Stimulated activated CD8-positive, alpha-beta memory T cell treated with anti-CD3 and anti-CD28 coated beads, Interleukin-15, amount 100 ng/mL, for 4 hours (primary cell): ENCODE results near the gene PRKAG3.

ENCODE experiments used
- DNase-seq, 2 donors: peaks; one replicate each; pipeline ENCODE4 v3.0.0-alpha.2; 2020; ENCODE audit warnings: low read depth in 2 of 2

Gene PRKAG3

DNA sequence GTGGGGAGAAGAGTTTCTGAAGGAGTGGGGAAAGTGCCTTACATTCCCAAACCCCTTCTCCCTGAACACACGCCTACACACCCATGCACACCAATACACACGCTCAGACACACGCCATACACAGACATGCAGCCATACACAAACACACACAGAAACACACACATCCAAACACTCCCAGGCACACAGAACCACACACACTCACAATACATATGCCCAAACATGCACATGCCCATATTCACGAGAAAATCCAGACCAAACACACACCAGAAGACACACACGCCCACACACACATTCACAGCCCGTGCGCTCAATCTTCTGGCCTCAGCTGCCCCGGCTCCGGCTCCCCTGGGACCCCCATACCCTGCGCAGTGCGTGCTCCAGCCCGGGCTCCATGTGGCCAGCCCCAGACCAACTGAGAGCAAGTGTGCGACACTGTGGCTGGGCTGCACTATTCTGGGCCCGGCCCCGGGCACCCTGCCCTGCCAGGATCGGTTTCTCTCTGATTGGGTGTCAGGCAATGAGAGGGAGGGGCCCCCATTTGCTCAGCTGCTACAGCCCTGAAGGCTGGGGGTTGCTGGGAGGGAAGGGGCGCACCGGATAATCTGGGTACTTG lies at the start of gene PRKAG3:
PRKAG3 (minus strand) TSS at position 426 of the 613 bp plus-strand sequence.
- DNase-seq: no peak

DNA sequence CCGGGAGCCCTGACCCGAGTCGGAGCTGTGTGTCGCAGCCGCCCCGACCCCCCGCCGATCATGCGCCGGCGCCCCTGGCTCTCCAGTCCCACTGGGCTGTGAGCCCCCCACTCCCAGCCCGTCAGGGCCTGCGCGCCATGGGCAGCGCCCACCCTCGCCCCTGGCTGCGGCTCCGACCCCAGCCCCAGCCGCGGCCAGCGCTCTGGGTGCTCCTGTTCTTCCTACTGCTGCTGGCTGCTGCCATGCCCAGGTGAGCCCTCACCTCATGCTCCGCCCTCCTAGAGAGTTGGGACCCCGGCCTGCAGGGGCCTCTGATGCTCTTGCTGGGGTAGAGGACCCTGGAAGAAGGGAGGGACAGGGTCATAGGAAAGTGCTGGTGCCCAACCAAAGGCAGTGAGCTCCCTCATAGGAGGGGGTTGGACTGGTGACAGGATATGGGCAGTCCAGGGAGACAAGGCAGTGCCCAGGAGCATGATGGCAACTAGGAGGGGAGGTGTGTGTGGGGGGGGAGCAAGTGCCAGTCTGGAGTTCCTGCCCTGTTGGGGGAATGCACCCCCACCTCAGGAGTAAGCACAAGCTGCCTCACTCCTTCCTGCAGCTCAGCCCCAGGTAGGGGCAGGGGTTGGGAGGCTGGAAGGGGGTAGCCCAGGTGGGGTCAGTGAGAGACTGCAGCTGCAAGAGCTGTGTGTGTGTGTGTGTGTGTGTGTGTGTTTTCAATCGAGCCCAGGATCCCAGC lies 49.4 kb upstream of the PRKAG3 start:
- DNase-seq: no peak

- peak; percentile 73 to 77 for DNase-seq
These were observed 48.7 kb upstream of the PRKAG3 start, which contains the start of gene WNT10A for GRCh38 chr2:218880102-218880858. Gene WNT10A (plus strand): TSS chr2:218880852. CDS start chr2:218880996, 144 bp downstream.

GRCh38 chr2:218879776-218880101 lies 48.1 kb upstream of the PRKAG3 start:
- DNase-seq: no peak

- DNase-seq: no peak
These were observed 47.5 kb upstream of the PRKAG3 start for GRCh38 chr2:218878926-218879761.

DNA sequence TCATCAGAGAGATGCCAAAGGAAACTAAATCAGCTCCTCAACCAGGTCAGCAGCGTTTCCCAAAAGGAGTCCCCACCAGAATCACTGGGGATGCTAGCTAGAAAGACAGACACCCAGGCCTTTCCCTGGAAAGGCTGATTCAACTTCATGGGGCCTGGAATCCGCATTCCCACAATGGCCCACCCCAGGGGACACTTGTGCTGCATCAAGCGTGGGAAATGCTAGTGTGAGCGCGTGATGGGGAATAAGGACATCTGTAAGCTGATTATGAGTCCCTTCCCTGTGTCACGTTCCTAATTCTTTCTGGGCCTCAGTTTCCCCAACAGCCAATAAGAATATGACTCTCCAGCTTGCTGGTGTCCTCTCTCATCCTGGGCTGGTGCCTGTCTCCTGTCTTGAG lies 46.9 kb upstream of the PRKAG3 start:
- DNase-seq: no peak

DNA sequence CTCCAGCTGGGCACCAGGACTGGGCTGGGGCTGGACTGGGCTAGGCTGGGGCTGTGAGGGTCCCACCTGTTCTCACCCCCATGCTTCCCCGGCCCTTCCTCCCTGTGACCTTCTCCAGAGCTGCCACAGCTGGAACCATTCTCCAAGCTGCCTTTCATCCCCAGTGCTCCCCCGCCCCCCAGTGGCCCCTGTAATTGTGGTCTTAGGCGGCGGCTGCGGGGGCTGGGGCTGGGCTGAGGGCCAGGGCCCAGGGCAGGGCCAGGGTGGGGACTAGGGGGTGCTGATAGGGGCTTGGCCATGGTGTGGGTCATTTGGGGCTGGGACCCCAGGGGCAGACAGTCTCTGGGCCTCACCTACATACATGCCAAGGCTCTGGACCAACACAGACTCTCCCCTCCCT lies 46.3 kb upstream of the PRKAG3 start:
- DNase-seq: no peak

GRCh38 chr2:218877331-218877730 lies 45.7 kb upstream of the PRKAG3 start:
- DNase-seq: no peak

DNA sequence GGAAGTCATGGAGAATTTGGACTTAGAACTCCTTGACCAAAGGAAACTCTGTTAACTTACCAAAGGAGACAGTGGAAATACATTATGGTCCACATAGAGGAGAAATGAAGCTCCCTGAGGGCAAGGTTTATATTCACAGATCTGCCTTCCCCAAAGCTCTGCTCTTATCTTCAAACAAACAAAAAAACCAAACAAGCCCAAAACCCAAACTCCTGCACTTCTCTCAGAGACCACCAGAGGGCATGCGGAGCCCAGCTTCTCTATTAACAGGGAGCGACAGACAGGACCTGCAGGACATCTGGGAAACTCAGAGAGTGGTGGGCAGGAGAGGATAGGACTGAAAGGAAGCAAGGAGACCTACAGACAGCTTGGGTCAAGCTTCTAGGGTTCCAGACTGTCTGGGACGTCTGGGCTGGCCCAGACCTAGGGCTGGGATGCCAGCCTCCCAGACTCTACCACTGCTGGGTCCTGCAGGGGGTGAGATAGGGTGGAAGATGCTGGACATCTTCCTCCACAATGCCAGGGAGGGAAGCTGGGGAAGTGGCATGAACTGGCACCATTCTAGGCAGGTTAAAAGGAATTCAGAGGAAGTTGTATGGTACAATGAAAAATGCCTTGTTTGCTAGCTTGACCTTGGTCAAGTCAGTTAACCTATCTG lies 45.1 kb upstream of the PRKAG3 start:
- DNase-seq: peak in 1 of 2 donors; percentile 46

- DNase-seq: no peak
These were observed 44.2 kb upstream of the PRKAG3 start for GRCh38 chr2:218875692-218876246.

GRCh38 chr2:218873359-218874194 lies 42.0 kb upstream of the PRKAG3 start:
- no peak for DNase-seq

DNA sequence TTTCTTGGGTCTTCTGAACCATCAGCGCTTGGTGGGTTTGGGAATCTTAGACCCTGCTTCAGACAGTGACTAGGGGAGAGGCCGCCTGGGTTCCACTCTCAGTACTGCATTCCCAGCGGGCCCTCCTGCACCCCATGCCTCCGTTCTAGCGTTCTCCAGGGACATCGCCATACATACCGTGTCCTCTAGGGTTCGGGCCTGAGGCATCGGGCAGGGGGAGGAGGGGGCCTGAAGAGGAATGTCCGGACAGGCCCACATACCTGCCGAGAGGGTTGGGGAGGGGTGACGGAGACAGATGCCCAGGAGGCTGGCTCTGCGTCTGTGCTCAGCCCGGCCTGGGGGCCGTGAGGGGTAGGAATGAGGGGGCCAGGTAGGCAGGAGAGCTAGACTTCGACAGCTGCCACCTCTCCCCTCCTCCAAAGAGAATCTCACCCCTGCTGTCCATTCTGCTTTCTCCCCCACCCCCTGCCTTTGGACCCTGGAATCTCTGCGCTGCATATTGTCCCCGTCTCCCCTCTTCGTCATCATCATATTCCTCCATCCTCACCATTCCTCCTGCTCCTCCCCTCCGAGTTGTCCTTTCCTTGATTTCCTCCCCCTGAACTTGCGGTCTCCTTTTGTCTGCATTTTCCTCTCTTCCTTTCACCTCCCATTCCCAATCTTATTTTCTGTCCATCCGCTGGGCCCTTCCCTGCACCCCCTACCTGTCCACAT lies 41.2 kb upstream of the PRKAG3 start:
- no peak for DNase-seq

GRCh38 chr2:218871345-218872302 lies 40.0 kb upstream of the PRKAG3 start:
- no peak for DNase-seq

- DNase-seq: no peak
These were observed 39.4 kb upstream of the PRKAG3 start for GRCh38 chr2:218870984-218871344.

- no peak for DNase-seq
These were observed 37.5 kb upstream of the PRKAG3 start for GRCh38 chr2:218869064-218869463.

GRCh38 chr2:218867900-218868299 lies 36.3 kb upstream of the PRKAG3 start:
- DNase-seq: no peak

- DNase-seq: no peak
These were observed 34.4 kb upstream of the PRKAG3 start for GRCh38 chr2:218865999-218866398.

DNA sequence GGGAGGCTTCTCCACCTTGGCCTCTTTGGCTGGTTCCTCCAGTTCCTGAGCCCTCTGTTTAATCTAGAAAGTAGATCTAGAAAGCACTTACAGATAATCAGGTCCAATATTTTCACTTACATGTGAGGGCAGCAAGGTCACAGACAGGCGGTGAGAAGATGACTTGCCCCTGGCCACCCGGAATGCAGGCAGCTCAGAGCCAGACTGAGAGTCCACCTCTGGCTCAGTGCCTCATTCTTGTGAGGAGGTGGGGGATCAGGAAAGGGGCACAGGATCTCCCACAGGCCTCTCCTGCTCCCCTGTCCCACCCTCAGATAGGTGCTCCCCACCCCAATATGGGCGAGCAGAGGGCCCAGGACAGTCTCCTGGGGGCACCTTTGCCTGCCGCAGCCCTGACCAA lies 33.8 kb upstream of the PRKAG3 start:
- no peak for DNase-seq
